ENCODE results near the gene UCP2. TPM values are rescaled to one million over a fixed set of nuclear protein-coding genes. Genes with fewer than 3 reads are reported as not detected.

Gene UCP2
- total RNA-seq, 1 donor from 2014 or later = 23.4 TPM

- Histone ChIP-seq H3K27ac (replicated peaks) (no peak overlapping the region), H3K4me3 (no peak overlapping the region), H3K9me3 (replicated peaks) (no peaks in the 10 kb centered on the region), H3K4me1 (no peaks in the 10 kb centered on the region), H3K36me3 (no peaks in the 10 kb centered on the region), H3K27me3 (ENCODE audit: low read depth) (no peaks in the 10 kb centered on the region)
- TF ChIP-seq, protein P1, sequence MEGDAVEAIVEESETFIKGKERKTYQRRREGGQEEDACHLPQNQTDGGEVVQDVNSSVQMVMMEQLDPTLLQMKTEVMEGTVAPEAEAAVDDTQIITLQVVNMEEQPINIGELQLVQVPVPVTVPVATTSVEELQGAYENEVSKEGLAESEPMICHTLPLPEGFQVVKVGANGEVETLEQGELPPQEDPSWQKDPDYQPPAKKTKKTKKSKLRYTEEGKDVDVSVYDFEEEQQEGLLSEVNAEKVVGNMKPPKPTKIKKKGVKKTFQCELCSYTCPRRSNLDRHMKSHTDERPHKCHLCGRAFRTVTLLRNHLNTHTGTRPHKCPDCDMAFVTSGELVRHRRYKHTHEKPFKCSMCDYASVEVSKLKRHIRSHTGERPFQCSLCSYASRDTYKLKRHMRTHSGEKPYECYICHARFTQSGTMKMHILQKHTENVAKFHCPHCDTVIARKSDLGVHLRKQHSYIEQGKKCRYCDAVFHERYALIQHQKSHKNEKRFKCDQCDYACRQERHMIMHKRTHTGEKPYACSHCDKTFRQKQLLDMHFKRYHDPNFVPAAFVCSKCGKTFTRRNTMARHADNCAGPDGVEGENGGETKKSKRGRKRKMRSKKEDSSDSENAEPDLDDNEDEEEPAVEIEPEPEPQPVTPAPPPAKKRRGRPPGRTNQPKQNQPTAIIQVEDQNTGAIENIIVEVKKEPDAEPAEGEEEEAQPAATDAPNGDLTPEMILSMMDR (IDR thresholded peaks at IDR 0.05; ENCODE audit: borderline replicate concordance) = no peak
- DNase-seq = no peak
- intact Hi-C loops (cut with micrococcal nuclease) = no loop called here
Measured at GRCh38 chr11:73946798-73947458, 35.7 kb downstream of the UCP2 start.

DNA sequence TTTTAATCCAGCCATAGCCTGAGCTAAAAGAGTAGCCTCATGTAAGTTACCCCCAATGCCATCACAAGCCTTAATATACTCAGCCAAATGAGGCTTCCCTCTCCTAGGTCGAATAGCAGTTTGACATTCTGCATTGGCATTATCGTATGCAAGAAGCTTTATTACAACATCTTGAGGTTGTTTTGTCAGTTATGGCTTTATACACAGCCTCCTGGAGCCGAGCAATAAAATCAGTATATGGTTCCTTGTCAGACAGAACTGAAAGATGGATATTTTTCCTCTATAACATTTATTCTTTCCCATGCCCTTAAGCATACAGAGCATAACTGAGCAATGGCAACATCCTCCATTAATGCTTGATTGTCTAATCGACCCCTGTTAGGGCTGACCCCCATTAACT lies 37.2 kb downstream of the UCP2 start:
- no peaks in the 10 kb centered on the region for H3K36me3 ChIP-seq
- no peak for DNase-seq
- TF ChIP-seq, protein P1 (IDR thresholded peaks at IDR 0.05; ENCODE audit: borderline replicate concordance) = no peak
- no peaks in the 10 kb centered on the region for H3K27me3 ChIP-seq (ENCODE audit: low read depth)
- no peaks in the 10 kb centered on the region for H3K9me3 ChIP-seq (replicated peaks)
- H3K4me3 ChIP-seq = no peak overlapping the region
- intact Hi-C loops (cut with micrococcal nuclease) = no loop called here
- H3K4me1 ChIP-seq = no peaks in the 10 kb centered on the region
- H3K27ac ChIP-seq (replicated peaks) = no peak overlapping the region

GRCh38 chr11:73944901-73945300 lies 37.7 kb downstream of the UCP2 start:
- DNase-seq = no peak
- intact Hi-C loops (cut with micrococcal nuclease) = no loop called here

DNA sequence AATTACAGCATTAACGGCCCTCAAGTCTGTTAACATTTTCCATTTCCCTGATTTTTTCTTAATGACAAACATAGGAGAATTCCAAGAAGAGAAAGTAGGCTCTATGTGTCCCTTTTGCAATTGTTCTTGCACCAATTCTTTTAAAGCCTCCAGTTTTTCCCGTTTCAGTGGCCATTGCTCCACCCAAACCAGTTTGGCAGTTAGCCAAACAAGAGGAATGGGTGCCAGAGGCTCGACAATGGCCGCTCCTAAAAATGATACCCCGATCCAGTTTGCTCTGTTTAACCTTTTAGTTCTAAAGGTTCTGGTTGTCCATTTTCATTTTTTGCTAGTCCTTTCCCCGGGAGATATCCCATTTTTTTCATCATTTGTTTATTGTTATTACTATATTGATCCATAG lies 38.6 kb downstream of the UCP2 start:
- no peak for DNase-seq
- intact Hi-C loops (cut with micrococcal nuclease) = no loop called here

More at GRCh38 chr11:73944901-73945300, 37.7 kb downstream of the UCP2 start:
- H3K36me3 ChIP-seq = no peaks in the 10 kb centered on the region
- no peak overlapping the region for H3K27ac ChIP-seq (replicated peaks)
- H3K4me1 ChIP-seq = no peaks in the 10 kb centered on the region
- TF ChIP-seq, protein P1 (IDR thresholded peaks at IDR 0.05; ENCODE audit: borderline replicate concordance) = no peak
- no peaks in the 10 kb centered on the region for H3K9me3 ChIP-seq (replicated peaks)
- no peaks in the 10 kb centered on the region for H3K27me3 ChIP-seq (ENCODE audit: low read depth)
- no peak overlapping the region for H3K4me3 ChIP-seq

DNA sequence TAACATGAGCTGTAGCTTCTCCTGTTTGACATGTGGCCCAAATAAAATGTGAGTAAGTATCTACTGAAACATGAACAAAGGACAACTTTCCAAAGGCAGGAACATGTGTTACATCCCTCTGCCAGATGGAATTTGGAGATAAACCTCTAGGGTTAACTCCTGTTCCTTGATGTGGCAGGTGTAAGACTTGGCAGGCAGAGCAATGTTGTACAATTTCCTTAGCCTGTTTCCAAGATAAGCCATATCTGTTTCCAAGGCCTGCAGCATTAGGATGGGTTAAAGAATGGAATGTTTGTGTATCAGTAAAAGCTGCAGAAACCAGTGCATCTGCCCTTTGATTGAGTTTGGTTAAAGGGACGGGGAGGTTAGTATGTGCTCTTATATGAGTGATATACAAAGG lies 40.6 kb downstream of the UCP2 start:
- DNase-seq = no peak
- Histone ChIP-seq H3K36me3 (no peaks in the 10 kb centered on the region), H3K4me1 (no peaks in the 10 kb centered on the region), H3K4me3 (no peak overlapping the region), H3K27ac (replicated peaks) (no peak overlapping the region), H3K9me3 (replicated peaks) (peaks cover 7% of the 10 kb centered on the region), H3K27me3 (ENCODE audit: low read depth) (no peaks in the 10 kb centered on the region)
- intact Hi-C loops (cut with micrococcal nuclease) = no loop called here
- TF ChIP-seq, protein P1 (IDR thresholded peaks at IDR 0.05; ENCODE audit: borderline replicate concordance) = no peak

More for the DNA sequence above, 38.6 kb downstream of the UCP2 start:
- H3K27ac ChIP-seq (replicated peaks) = no peak overlapping the region
- H3K36me3 ChIP-seq = no peaks in the 10 kb centered on the region
- TF ChIP-seq, protein P1 (IDR thresholded peaks at IDR 0.05; ENCODE audit: borderline replicate concordance) = no peak
- no peaks in the 10 kb centered on the region for H3K4me1 ChIP-seq
- H3K4me3 ChIP-seq = no peak overlapping the region
- no peaks in the 10 kb centered on the region for H3K27me3 ChIP-seq (ENCODE audit: low read depth)
- H3K9me3 ChIP-seq (replicated peaks) = peaks cover 2% of the 10 kb centered on the region
